Large intestine (tissue), 3 donors: ENCODE measurements around the gene ASXL3. TPM values are rescaled to one million over a fixed set of nuclear protein-coding genes. Genes with fewer than 3 reads are reported as not detected.

Source experiments
- DNase-seq, 2 donors: peaks; one replicate each; pipeline versions ENCODE4 v3.0.0 to v3.0.0-alpha.2; 2013
- H3K27ac ChIP-seq: one replicate; pipeline ENCODE4 v1.5.1; 2013; ENCODE audit warnings: low read length
- H3K27me3 ChIP-seq: 2 replicates; pipeline ENCODE4 v1.6.1; 2013; ENCODE audit warnings: low read length; ENCODE audit not compliant: control insufficient read depth, insufficient read depth
- H3K36me3 ChIP-seq: 2 replicates; pipeline ENCODE4 v1.6.1; 2013; ENCODE audit warnings: low read length; ENCODE audit not compliant: control insufficient read depth, insufficient read depth
- H3K4me1 ChIP-seq: one replicate; pipeline ENCODE4 v1.6.1; 2013; ENCODE audit warnings: low read length; ENCODE audit not compliant: control insufficient read depth, insufficient read depth
- H3K4me3 ChIP-seq: one replicate; pipeline ENCODE4 v1.5.1; 2013; ENCODE audit warnings: low read length
- H3K9me3 ChIP-seq: one replicate; pipeline ENCODE4 v1.6.1; 2013; ENCODE audit warnings: mild to moderate bottlenecking, low read depth, low read length, moderate library complexity; ENCODE audit not compliant: control insufficient read depth
- WGBS: methylation state at CpG from one replicate; pipeline ENCODE4 v1.1.5; 2013; ENCODE audit warnings: low lambda C conversion rate; ENCODE audit not compliant: insufficient coverage; 5-methylcytosine and 5-hydroxymethylcytosine counted together
- polyA plus RNA-seq: library from polyadenylated mRNA; unstranded; fragments of 120-200 nt; gene quantifications from one replicate; pipeline ENCODE4 v1.2.1, GENCODE V29; 2013

Gene ASXL3
- polyA plus RNA-seq, 1 donor, result 2.7 TPM

GRCh38 chr18:33611525-33612135, 33.6 kb downstream of the ASXL3 start:
- no peak for DNase-seq
- H3K9me3 ChIP-seq, result no peaks in the 10 kb centered on the region
- no peaks in the 10 kb centered on the region for H3K36me3 ChIP-seq
- WGBS, result 100% methylated on average over 1 of the region's 3 CpGs
- no peaks in the 10 kb centered on the region for H3K27me3 ChIP-seq
- H3K4me3 ChIP-seq, result no peak overlapping the region
- no peak overlapping the region for H3K27ac ChIP-seq
- no peaks in the 10 kb centered on the region for H3K4me1 ChIP-seq

- DNase-seq, result no peak
- Histone ChIP-seq H3K27ac (no peak overlapping the region), H3K9me3 (no peaks in the 10 kb centered on the region), H3K4me3 (no peak overlapping the region), H3K27me3 (no peaks in the 10 kb centered on the region), H3K4me1 (no peaks in the 10 kb centered on the region), H3K36me3 (no peaks in the 10 kb centered on the region)
- 100% methylated on average over 1 of the region's 3 CpGs for WGBS
Measured at GRCh38 chr18:33612632-33613031, 34.6 kb downstream of the ASXL3 start.

GRCh38 chr18:33616556-33616955, 38.5 kb downstream of the ASXL3 start:
- no peak for DNase-seq
- H3K36me3 ChIP-seq, result no peaks in the 10 kb centered on the region
- no peaks in the 10 kb centered on the region for H3K4me1 ChIP-seq
- no peak overlapping the region for H3K27ac ChIP-seq
- no CpG with 5 or more reads among the region's 3 CpGs for WGBS
- H3K4me3 ChIP-seq, result no peak overlapping the region
- no peaks in the 10 kb centered on the region for H3K9me3 ChIP-seq
- no peaks in the 10 kb centered on the region for H3K27me3 ChIP-seq

- WGBS, result no CpG with 5 or more reads among the region's 3 CpGs
- no peak overlapping the region for H3K27ac ChIP-seq
- H3K36me3 ChIP-seq, result peaks cover 2% of the 10 kb centered on the region
- no peak for DNase-seq
- no peaks in the 10 kb centered on the region for H3K4me1 ChIP-seq
- no peaks in the 10 kb centered on the region for H3K27me3 ChIP-seq
- no peaks in the 10 kb centered on the region for H3K9me3 ChIP-seq
- H3K4me3 ChIP-seq, result no peak overlapping the region
Measured at GRCh38 chr18:33627114-33627513, 49.1 kb downstream of the ASXL3 start.

- H3K4me1 ChIP-seq, result no peaks in the 10 kb centered on the region
- no peak for DNase-seq
- no CpG with 5 or more reads among the region's 1 CpG for WGBS
- H3K36me3 ChIP-seq, result peaks cover 2% of the 10 kb centered on the region
- H3K27ac ChIP-seq, result no peak overlapping the region
- H3K4me3 ChIP-seq, result no peak overlapping the region
- H3K27me3 ChIP-seq, result no peaks in the 10 kb centered on the region
- H3K9me3 ChIP-seq, result no peaks in the 10 kb centered on the region
Measured at GRCh38 chr18:33630476-33630875, 52.5 kb downstream of the ASXL3 start.

GRCh38 chr18:33641141-33641540, 63.1 kb downstream of the ASXL3 start:
- H3K9me3 ChIP-seq, result no peaks in the 10 kb centered on the region
- H3K4me1 ChIP-seq, result no peaks in the 10 kb centered on the region
- H3K36me3 ChIP-seq, result no peaks in the 10 kb centered on the region
- H3K27me3 ChIP-seq, result no peaks in the 10 kb centered on the region
- no peak overlapping the region for H3K27ac ChIP-seq
- no peak for DNase-seq
- no peak overlapping the region for H3K4me3 ChIP-seq
- 60% methylated on average over 1 of the region's 3 CpGs for WGBS

- Histone ChIP-seq H3K4me1 (no peaks in the 10 kb centered on the region), H3K27ac (no peak overlapping the region), H3K27me3 (no peaks in the 10 kb centered on the region), H3K4me3 (no peak overlapping the region), H3K9me3 (no peaks in the 10 kb centered on the region), H3K36me3 (no peaks in the 10 kb centered on the region)
- 100% methylated on average over 2 of the region's 2 CpGs for WGBS
- no peak for DNase-seq
Measured at GRCh38 chr18:33644494-33644893, 66.5 kb downstream of the ASXL3 start.

- WGBS, result no CpG with 5 or more reads among the region's 1 CpG
- Histone ChIP-seq H3K36me3 (no peaks in the 10 kb centered on the region), H3K4me1 (no peaks in the 10 kb centered on the region), H3K27me3 (no peaks in the 10 kb centered on the region), H3K27ac (no peak overlapping the region), H3K9me3 (no peaks in the 10 kb centered on the region), H3K4me3 (no peak overlapping the region)
- DNase-seq, result no peak
Measured at GRCh38 chr18:33647365-33647764, 69.3 kb downstream of the ASXL3 start.

- Histone ChIP-seq H3K27ac (no peak overlapping the region), H3K4me3 (no peak overlapping the region), H3K27me3 (no peaks in the 10 kb centered on the region), H3K36me3 (no peaks in the 10 kb centered on the region), H3K9me3 (no peaks in the 10 kb centered on the region), H3K4me1 (no peaks in the 10 kb centered on the region)
- DNase-seq, result no peak
- WGBS, result no CpG with 5 or more reads among the region's 1 CpG
Measured at GRCh38 chr18:33652635-33653034, 74.6 kb downstream of the ASXL3 start.

GRCh38 chr18:33653231-33653630, 75.2 kb downstream of the ASXL3 start:
- Histone ChIP-seq H3K36me3 (no peaks in the 10 kb centered on the region), H3K27me3 (no peaks in the 10 kb centered on the region), H3K4me1 (no peaks in the 10 kb centered on the region), H3K4me3 (no peak overlapping the region), H3K27ac (no peak overlapping the region), H3K9me3 (no peaks in the 10 kb centered on the region)
- no peak for DNase-seq
- 100% methylated on average over 1 of the region's 3 CpGs for WGBS

GRCh38 chr18:33656889-33657448, 79.0 kb downstream of the ASXL3 start:
- H3K9me3 ChIP-seq, result no peaks in the 10 kb centered on the region
- H3K27me3 ChIP-seq, result no peaks in the 10 kb centered on the region
- H3K4me3 ChIP-seq, result no peak overlapping the region
- no peak overlapping the region for H3K27ac ChIP-seq
- no CpG with 5 or more reads among the region's 2 CpGs for WGBS
- H3K36me3 ChIP-seq, result no peaks in the 10 kb centered on the region
- no peak for DNase-seq
- H3K4me1 ChIP-seq, result no peaks in the 10 kb centered on the region
